Measurements from ENCODE around the gene PLEKHJ1.
"Not testable (repeated sequence)": the region's sequence is repeated elsewhere in the genome, so short reads cannot be mapped to it uniquely, and the experiment has no call there.

The PLEKHJ1 gene, protein sequence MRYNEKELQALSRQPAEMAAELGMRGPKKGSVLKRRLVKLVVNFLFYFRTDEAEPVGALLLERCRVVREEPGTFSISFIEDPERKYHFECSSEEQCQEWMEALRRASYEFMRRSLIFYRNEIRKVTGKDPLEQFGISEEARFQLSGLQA

DNA sequence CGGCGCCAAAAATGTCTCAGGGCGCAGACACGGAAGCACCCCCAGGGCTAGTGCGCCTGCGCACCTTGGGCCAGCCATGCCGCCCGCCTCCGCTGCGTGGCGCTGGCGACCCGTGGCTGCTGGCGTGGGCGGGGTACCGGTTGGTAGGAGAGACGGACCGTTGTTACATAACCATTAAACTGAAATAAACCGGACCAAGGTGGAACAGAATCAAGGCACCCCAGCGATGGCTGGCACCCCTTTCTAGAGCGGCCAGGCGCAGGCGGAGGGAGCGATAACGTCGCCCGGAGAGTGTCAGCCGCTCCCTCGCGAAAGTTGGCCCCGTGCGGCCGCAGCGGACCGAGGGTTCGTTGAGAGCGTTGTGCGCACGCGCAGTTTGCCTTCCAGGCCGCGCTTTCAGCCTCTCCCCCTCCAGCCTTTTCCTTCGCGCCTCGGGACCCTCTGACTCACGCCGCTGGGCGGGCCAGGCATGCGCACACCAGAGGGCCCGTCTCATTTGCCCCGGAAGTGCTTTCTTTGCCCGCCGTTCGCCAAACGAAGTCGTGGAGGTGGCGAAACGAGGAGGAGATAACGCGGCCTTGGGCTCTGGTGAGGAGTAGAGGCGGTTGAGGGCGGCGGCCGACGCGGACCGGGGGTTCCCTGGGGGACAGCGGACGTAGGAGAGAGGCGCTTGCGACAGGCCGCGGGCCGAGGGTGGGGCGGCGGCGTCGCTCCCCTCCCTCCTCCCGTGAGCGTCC lies at the start of gene PLEKHJ1, which contains the start of gene SF3A2:
TSS of gene PLEKHJ1 (minus strand) at position 16 of the 737 bp plus-strand sequence. CDS start 81 bp downstream, outside the sequence.
TSS of gene SF3A2 (plus strand) at position 511 of the 737 bp plus-strand sequence. CDS start 6,595 bp downstream, outside the sequence.
- peak; percentile 95 to 99 (median 98) for DNase-seq (ENCODE audit: low read depth in 3 of 3, low spot score in 1 of 3)

DNA sequence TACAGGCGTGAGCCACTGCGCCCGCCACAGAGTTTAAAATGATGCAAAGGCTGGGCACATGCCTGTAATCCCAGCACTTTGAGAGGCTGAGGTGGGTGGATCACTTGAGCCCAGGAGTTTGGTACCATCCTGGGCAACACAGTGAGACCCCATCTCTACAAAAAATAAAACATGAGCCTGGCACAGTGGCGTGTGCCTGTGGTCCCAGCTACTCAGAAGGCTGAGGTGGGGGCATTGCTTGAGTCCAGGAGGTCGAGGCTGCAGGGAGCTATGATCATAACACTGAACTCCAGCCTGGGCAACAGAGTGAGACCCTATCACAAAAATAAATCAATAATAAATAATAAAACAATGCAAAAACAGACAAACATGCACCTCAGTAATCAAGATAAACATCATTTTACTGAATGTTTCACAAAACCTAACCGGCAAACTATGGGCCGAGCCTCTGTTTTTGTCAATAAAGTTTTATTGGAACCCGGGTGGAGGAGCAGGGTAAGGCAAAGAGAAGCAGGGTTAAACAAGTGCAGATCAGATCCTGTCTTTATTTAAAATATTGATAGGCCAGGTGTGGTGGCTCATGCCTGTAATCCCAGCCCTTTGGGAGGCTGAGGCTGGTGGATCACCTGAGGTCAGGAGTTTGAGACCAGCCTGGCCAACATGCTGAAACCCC lies 47.8 kb upstream of the PLEKHJ1 start:
- no peak for DNase-seq (ENCODE audit: low read depth in 3 of 3, low spot score in 1 of 3)

DNA sequence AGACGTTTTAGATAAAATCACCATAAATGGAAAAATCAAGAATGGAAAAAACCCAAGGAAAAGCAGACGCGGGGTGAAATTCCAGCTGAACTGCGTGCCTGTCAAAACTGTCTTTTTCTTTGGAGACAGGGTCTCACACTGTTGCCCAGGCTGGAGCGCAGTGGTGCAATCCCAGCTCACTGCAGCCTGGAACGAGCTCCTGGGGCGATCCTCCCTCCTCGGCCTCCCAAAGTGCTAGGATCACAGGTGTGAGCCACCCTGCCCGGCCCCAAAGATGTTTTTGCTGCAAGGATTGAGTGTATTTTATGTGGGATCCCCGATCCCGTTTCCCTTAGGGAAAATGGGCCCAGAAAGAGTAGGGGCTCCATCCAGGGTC lies 46.7 kb upstream of the PLEKHJ1 start:
- DNase-seq (ENCODE audit: low read depth in 3 of 3, low spot score in 1 of 3) = no peak

DNA sequence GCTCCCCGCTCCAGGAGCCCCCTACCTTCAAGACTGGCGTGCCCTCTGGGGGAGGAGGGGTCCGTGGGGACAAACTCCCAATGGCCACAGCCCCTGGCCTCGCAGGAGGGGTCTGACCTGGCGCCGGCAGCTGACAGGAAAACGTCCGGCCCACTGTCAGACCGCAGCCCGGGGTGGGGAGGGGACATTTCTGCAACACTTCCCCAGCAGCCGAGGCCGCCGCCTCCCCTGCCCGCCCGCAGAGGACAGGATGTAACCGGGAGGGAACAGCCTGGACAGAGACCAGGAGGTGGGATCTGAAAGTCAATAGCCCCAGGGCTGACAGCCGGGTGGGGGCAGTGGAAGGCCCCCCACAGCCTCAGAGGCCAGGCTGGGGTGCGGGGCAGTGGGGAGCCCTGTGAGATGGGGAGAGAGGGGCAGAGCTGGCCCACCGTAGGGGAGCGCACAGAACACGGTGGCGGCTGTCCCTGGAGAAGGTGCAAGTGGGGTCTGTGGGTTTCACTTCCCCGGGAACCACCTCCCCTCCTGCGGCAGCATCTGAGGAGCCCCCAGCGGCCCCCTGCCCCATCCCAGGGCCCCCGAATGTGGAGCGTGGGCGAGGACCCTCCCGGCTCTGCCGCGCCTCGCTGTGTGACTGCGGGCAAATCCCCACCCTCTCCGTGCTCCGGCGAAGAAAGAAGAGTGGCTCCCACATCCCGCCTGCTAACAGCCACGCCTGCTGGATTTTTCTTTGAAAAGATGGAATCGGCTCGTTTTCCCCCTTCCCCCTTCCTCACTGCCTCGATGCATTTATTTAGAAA lies 46.1 kb upstream of the PLEKHJ1 start, which contains the start of gene PEAK3:
TSS of gene PEAK3 (minus strand) at position 114 of the 800 bp plus-strand sequence. CDS start 1,244 bp downstream, outside the sequence.
- DNase-seq (ENCODE audit: low read depth in 3 of 3, low spot score in 1 of 3) = no peak

DNA sequence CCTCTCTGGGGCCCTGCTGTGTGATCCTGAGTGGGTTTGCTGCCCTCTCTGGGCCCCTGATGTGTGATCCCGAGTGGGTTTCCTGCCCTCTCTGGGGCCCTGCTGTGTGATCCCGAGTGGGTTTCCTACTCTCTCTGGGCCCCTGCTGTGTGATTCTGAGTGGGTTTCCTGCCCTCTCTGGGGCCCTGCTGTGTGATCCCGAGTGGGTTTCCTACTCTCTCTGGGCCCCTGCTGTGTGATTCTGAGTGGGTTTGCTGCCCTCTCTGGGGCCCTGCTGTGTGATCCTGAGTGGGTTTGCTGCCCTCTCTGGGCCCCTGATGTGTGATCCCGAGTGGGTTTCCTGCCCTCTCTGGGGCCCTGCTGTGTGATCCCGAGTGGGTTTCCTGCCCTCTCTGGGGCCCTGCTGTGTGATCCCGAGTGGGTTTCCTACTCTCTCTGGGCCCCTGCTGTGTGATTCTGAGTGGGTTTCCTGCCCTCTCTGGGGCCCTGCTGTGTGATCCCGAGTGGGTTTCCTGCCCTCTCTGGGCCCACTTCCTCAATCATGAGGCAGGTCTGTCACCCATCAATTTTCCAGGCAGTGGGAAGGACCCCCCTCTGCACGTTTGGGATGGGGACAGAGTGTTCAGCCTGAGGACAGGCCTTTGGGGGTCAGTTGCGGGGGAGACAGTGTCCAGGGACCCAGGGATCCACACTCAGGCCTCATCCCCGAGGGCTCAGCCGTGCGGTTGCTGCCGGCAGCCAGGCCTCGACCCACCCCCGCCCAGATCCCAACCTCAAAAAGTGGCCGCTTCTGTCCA lies 45.3 kb upstream of the PLEKHJ1 start:
- not testable (repeated sequence) for DNase-seq (ENCODE audit: low read depth in 3 of 3, low spot score in 1 of 3)

DNA sequence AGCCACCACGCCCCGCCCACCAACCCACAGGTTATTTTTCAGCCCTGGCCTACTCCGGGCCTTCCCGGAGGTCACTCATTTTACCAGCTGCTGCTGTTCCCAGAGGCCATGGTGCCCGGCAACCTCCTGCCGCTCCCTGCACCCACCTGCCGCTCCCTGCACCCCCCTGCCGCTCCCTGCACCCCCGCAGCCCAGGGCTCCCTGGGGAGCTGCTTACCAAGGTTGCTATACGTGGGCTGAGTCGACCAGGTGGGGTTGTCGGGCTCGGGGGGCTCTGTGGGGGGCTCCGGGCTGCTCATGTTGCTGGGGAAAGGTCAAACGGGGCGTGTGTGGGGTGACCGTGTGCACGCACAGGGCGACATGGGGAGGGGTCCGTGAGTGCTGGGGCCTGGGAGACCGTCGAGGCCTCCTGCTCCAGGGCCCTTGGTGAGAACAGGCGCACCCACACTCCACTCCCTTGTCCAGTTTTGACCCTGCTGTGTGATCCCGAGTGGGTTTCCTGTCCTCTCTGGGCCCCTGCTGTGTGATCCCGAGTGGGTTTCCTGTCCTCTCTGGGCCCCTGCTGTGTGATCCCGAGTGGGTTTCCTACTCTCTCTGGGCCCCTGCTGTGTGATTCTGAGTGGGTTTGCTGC lies 44.6 kb upstream of the PLEKHJ1 start:
- DNase-seq (ENCODE audit: low read depth in 3 of 3, low spot score in 1 of 3) = no peak

DNA sequence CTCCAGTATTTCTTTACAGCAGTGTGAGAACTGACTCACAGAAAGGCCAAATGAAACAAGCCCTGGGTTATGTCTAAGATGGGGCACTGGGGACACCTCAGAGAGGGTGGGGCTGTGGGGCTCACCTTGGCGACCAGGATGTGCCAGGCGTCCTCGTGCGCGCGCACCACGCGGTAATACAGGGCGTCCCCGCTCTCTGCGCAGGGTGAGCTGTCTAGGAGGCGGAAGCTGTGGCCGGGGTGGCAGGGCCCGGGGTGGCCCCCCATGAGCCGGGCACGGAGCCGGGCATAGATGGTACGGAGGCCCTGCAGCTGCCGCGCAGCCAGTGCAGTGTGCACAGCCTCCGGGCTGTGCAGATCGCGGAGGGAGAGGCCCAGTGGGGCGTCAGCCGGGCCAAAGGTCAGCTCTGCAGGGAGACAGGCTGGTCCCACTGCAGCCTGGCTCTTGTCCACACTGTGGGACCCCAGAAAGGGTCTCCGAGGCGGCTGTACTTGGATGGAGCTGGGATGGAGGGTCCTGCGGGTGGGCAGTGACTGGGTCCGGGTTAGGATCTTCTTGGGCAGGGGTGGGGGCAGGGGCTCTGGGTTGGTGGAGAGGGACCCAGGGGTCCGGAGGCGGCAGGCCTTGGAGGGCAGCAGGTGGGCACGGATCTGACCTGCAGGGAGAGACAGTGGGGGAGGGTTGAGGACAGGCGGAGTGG lies 42.5 kb upstream of the PLEKHJ1 start:
- no peak for DNase-seq (ENCODE audit: low read depth in 3 of 3, low spot score in 1 of 3)

DNA sequence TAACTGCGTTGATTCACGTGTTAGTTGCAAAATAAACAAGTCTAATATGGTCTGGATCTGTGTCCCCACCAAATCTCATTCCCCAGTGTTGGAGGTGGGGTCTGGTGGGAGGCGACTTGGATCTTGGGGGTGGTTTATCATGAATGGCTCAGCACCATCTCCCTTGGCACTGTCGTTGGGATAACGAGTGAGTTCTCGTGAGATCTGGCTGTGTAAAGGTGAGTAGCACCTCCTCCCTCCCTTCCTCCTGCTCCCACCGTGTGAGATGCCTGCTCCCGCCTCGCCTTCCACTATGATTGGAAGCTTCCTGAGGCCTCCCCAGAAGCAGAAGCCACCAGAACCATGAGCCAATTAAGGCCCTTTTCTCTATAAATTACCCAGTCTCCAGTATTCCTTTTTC lies 41.0 kb upstream of the PLEKHJ1 start:
- no peak for DNase-seq (ENCODE audit: low read depth in 3 of 3, low spot score in 1 of 3)

DNA sequence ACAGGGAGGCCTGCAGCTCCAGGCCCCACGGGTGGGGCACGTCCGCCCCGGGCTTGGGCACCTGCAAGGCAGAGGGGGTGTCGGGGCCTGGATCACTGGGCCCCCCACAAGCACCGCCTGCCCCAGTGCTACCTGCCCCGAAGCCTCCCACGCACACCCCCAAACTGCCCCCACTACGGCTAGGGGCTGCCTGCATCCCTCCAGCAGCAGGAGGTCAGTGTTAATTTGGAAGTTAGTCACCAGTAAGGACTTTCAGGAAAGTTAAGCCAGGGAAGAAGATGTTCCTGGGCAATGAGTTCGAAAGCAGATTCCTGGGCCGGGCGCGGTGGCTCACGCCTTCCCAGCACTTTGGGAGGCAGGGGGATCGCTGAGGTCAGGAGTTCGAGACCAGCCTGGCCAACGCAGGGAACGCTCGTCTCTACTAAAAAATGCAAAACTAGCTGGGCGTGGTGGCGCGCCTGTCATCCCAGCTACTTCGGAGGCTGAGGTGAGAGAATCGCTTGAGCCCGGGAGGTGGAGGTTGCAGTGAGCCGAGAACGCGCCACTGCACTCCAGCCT lies 40.4 kb upstream of the PLEKHJ1 start:
- no peak for DNase-seq (ENCODE audit: low read depth in 3 of 3, low spot score in 1 of 3)

DNA sequence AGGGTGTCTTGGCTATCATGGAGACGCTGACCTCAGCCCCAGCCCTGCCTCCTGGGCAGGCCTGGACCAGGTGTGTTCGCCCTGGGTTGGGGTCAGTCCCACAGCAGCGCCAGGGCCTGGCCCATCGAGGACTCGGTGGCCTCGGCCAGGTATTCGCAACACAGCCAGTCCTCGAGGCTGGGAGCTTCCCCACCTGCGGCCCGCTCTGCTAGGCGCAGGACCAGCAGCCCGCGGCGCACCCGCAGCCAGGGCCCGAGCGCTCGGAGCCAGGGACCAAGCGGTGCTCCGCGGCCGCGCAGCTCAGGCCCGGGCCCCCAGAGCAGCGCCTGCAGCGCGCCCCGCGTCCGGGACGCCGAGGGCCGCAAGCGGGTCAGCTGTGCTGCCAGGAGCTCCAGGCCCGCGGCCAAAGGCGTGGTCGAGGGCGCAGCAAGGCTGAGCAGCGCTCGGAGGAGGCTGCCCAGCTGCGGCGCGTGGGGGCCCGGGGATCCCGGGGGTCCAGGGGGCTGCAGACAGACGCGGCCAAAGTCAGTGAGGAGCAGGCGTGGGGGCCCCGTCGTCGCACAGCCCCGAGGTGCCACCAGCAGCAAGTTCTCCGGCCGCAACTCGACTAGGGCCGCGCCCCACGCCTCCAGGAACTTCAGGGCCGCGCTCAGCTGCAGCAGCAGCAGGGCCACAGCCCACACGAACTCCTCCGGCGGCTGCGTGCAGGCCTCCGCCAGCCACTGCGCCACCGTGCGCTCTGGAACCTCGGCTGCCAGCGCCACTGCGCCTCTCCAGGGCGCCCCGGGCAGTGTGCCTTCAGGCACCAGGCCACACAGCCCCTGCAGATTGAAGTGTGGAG lies 39.7 kb upstream of the PLEKHJ1 start:
- DNase-seq (ENCODE audit: low read depth in 3 of 3, low spot score in 1 of 3) = no peak

DNA sequence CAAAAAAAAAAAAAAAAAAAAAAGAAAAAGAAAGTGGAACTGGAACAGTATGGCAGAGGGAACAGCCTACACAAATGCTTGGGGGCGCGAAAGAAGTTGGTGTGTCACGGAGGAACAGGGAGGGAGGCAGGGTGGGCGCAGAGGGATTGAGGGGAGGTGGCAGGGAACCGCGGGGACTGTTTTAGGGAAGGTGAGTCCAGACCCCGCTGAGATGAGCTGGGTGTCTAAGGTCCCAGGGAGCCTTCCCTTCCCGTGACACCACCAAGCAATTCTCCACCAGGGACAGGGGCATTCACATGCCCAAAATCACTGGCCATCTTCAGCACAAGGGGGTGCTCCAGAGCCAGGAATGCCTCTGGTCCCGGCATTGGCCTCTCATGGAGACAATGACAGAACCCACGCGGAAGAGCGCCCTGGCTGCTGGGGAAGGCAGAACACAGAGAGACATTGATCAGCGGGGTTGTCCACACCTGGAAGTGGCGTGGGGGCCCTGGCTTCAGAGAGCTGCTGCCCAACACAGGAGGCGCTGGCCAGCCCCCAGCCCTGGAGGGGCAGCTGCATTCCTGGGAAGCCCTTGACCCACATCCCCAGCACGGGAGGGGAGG lies 38.9 kb upstream of the PLEKHJ1 start:
- no peak for DNase-seq (ENCODE audit: low read depth in 3 of 3, low spot score in 1 of 3)

DNA sequence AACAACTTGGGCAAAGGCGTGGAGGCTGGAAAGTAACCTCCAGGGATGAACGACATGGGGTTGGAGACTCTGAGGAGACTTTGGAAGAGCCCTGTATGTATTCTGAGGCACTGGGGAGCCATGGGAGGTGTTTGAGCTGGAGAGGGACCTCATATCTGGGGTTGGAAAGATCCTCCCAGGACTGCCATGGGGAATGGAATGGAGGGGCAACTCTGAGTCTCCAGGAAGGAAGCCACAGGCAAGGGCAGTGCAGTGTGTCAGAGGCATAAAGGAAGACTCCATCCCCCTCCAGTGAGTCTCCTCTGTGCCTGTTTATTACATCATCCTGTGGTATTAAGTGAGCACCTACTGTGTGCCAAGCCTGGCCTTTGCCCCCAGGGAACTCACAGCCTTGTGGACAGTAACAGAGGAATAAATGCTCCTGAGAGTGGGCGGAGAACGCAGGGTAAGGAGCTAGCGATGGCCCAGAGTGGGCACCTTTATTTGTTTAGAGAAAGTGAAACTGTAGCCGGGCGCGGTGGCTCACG lies 38.1 kb upstream of the PLEKHJ1 start:
- DNase-seq (ENCODE audit: low read depth in 3 of 3, low spot score in 1 of 3) = no peak

DNA sequence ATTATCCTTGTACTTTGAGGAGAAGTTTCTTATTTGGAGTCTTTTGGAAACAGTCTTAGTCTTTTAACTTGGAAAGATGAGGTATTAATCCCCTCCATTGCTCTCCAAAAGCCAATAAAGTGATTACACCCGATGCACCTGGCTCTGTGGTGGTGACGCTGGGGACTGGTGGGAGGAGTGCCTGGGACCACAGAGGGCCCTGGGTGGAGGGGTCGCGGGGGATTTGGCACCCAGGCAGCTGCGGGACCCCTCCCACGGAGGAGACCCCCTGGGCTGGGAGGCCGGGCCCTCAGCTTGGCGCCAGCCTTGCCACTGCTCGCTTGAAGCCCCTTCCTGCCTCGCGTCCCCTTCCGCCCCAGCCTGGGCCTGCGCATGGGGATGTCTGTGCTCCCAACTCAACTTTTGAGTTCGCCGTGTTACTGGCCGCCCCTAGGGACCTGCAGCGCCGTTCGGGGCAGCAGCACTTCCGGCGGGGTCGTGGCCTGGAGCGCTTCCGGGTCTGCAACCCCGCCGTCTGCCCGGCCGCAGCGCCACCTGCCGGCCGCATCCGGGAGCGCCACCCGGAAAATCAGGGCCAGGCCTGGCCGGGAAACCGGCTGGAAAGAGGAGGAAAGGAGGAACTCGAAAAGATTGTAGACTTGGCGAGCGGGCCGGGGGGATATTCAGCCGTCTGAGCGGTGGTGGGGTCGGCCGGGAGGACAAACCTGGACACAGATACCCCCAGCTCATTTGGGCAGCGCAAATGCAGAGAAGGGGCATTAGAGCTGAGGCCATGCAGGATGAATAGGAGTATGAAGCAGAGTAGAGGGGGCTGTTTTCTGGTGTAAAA lies 37.4 kb upstream of the PLEKHJ1 start:
- DNase-seq (ENCODE audit: low read depth in 3 of 3, low spot score in 1 of 3) = peak; percentile 41 to 68 (median 52)

DNA sequence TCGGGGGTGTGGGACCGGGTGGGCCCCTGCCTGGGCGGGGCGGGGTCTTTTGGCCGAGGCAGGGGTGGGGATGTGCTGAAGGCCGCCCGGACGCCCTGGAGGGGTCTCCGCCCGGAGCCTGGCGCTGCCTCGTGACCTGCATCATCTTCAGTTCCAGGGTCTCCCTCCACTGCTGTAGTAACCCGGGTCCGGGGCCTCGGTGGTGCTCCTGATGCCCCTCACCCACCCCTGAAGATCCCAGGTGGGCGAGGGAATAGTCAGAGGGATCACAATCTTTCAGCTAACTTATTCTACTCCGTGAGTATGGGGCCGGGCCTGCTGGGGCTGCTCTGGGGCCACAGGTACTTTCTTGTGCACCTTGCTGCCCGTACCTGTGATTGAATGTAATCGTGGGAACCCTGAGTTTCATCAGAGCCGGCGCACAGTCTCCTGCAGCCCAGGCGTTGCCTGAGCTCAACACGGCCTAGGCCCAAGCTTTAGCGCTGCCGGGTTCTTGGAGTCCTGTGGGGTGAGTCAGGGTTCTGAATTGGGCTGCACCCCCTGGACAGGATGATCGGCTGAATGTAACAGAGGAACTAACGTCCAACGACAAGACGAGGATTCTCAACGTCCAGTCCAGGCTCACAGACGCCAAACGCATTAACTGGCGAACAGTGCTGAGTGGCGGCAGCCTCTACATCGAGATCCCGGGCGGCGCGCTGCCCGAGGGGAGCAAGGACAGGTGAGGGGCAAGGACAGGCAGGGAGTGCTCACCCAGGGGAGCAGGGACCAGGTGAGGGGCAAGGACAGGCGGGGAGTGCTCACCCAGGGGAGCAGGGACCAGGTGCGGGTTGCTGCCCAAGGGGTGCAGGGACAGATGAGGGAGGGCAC lies 35.3 kb upstream of the PLEKHJ1 start:
- no peak for DNase-seq (ENCODE audit: low read depth in 3 of 3, low spot score in 1 of 3)

DNA sequence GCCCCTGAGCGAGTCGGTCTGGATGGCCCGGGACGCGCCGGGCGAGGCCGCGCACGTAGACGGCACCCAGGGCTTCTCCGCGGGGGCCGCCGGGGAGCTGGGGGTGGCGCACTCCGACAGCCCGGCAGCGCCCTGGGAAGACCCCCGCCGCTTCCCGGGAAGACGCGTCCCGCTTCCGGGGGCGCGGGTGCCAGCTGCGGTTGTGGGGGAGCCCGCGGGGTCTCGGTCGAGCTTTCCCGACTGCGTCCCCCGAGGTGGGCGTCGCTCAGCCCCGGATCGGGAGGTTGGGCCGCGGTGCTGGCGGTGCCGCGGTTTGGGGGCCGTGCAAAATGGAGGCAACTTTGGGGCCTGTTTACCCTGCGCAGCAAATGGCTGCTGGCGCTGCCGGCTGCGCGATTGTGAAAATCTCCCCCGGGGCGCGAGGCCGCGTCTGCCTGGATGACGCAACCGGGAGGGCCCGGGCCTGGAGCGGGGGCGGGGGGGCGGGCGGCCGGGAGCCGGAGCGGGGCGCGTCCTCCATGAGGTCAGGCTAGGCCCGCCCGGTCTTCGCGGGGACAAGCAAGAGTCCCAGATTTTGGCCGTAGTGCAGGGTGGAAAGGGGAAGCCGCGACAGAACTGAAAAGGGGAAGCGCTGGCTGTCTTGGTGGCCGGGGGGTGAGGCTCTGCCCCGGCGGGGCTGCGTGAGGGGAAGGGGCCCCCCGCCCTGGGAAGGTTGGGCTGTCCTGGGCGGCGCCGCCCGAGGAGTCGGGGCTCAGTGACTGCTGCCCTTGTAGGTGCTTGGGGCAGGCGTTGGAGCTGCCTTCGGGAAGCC lies 34.5 kb upstream of the PLEKHJ1 start:
- peak in 2 of 3 donors; percentile 54 to 66 for DNase-seq (ENCODE audit: low read depth in 3 of 3, low spot score in 1 of 3)

Measured in stimulated activated CD4-positive, alpha-beta T cell treated with anti-CD3 and anti-CD28 coated beads, TNF-alpha, amount 100 ng/mL, for 1 hour (primary cell).